Stimulated activated CD4-positive, alpha-beta T cell treated with anti-CD3 and anti-CD28 coated beads, Interleukin-12 subunit alpha, Interleukin-12 subunit beta, amount 100 ng/mL, for 4 hours (primary cell): ENCODE data around the gene CCNA2.

Source experiments
- DNase-seq: peaks from one replicate; pipeline ENCODE4 v3.0.0-alpha.2; 2020

The CCNA2 gene

GRCh38 chr4:121823505-121824170 is at the start of gene CCNA2:
TSS of gene CCNA2 (minus strand) at chr4:121823883. CDS start at chr4:121823628, 255 bp downstream.
- peak; percentile 92 for DNase-seq

DNA sequence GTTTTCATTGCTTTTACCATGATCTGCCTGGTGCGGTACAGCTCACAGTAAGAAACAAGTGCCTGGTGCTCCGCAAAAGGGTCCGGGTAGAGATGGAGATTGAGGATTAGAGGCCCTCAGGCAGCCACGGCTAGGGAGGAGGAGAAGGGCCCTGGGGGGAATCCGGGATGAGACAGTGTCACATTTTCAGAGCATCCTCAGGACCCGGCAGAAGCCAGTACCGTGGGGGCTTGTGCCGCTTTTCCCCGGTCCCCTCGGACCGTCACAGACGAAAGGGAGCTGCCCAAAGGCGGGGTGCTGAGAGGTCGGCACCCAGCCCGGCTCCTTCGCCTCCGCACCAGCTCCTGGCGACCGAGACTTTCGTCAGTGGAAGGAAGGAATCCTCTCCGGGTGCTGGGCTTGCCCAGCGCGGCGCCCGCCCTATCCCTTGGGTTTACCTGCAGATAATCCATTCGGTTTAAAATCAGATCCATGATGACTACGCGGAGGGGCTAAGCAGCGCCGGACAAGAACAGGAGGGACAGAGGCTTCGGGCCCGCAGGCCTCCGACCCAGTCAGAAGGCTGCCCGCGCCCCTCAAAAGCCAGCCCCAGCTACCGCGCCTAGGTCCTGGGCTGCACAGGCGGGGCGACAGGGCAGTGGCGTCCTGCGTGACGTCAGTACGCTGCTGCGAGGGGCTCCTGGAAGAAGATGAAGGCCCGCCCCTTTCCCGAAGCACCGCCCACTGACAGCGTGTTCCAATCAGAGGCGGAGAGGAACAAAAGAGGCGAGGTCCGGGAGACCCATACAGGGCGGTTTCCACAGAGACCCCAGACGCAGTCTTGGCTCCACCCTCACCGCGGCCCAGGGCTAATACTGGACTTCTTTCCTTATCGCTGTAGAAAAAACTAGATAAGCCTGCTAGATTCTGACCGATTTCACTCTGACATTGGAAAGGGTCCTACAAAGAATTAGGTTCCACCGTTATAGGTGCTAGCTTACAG is 46.4 kb upstream of the CCNA2 start, which contains the start of gene BBS7:
Gene BBS7 (minus strand): TSS at position 634 of the 982 bp plus-strand sequence. CDS start 161 bp downstream, at position 473.
- DNase-seq = peak; percentile 98

DNA sequence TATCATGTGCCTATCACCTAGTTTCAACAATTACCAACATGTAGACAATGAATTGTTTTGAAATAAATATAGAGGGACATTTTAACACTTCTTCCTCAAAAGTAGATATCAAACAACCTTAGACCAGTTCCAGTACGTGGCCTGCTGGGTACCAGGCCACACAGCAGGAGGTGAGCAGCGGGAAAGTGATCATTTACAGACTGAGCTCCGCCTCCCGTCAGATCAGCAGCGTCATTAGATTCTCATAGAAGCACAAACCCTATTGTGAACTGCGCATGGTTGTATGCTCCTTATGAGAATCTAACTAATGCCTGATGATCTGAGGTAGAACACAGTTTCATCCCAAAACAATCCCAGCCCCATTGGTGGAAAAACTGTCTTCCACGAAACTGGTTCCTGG is 40.1 kb upstream of the CCNA2 start:
- DNase-seq = no peak

- no peak for DNase-seq
Observed at GRCh38 chr4:121861426-121861825, 37.7 kb upstream of the CCNA2 start.

- DNase-seq = no peak
Observed at GRCh38 chr4:121860121-121860520, 36.4 kb upstream of the CCNA2 start.

GRCh38 chr4:121851354-121851753 is 27.7 kb upstream of the CCNA2 start:
- DNase-seq = no peak

- DNase-seq = no peak
Observed at GRCh38 chr4:121846662-121847061, 23.0 kb upstream of the CCNA2 start.

- DNase-seq = no peak
Observed at GRCh38 chr4:121842862-121843261, 19.2 kb upstream of the CCNA2 start.

GRCh38 chr4:121838136-121838535 is 14.5 kb upstream of the CCNA2 start:
- DNase-seq = no peak

- DNase-seq = no peak
Observed at GRCh38 chr4:121829511-121829910, 5.8 kb upstream of the CCNA2 start.

GRCh38 chr4:121827853-121828252 is 4.2 kb upstream of the CCNA2 start:
- DNase-seq = no peak

- no peak for DNase-seq
Observed at GRCh38 chr4:121824950-121825349, 1.3 kb upstream of the CCNA2 start.

DNA sequence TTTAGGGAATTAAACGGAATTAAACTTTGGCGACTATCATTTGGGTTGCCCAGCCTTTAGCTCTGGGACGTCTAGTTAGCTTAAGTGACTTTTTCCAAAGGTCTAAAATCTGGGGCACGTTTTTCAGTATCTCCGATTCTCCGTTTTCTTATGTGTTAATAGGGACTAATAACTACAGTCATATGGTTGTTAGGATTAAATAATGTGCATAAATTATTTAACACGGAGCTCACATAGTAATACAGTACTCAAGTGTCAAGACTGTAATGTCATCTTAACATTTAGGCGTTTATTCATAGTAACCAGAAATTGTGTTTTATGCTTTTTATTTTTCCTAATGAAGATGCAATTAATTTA is 466 bp upstream of the CCNA2 start:
- no peak for DNase-seq

GRCh38 chr4:121822796-121823504 is 733 bp downstream of the CCNA2 start:
- DNase-seq = no peak

DNA sequence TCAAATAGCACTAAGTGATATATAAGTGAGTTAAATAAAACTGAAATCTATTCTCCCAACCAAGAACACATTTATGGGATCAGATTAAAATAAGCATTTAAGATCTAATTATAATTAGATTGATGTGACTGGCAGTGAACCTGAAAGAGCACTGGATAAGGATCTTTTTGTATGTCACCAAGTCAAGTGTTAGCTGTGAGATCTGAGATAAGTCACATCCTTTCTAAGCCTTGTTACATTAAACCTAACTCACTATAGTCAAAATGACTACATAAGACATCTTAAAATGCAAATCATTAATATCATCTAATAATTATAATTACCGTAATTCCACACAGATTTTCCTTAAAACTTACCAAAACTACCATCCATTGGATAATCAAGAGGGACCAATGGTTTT is 1.6 kb downstream of the CCNA2 start:
- DNase-seq = no peak

DNA sequence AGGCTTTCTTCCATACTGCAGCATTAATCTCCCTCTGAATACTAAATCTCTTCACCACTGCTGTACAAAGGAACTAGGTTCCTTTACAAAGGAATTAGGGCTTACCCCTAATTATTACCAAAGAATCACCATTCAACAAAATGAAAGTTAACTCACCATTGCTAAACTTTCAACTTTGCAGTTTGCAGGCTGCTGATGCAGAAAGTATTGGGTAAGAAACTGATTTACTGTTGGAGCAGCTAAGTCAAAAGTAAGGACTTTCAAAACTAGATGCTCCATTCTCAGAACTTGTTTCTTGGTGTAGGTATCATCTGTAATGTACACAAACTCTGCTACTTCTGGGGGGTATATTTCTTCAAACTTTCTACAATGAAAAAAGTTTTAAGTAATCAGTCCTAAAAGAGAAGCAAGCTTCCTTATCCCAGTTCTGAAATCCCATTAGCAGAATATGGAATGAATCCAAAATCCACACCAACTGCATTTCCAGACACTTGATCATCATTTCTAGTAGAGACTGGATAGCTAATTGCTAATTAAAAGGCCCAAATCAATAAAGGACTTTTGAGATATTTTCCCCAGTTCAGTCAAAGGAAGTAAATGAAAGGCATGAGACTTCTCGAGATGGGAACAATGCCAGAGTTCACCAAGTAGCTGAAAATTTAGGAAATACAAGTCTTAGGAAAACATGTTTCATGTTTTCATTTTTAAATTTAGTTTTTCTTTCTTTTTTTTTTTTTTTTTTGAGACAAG is 4.3 kb downstream of the CCNA2 start:
- no peak for DNase-seq

- no peak for DNase-seq
Observed at GRCh38 chr4:121818215-121818614, 5.5 kb downstream of the CCNA2 start.

GRCh38 chr4:121817701-121818100 is 6.0 kb downstream of the CCNA2 start:
- no peak for DNase-seq

- no peak for DNase-seq
Observed at GRCh38 chr4:121817006-121817405, 6.7 kb downstream of the CCNA2 start.

- DNase-seq = no peak
Observed at GRCh38 chr4:121814756-121815155, 8.9 kb downstream of the CCNA2 start.

- no peak for DNase-seq
Observed at GRCh38 chr4:121811122-121811521, 12.6 kb downstream of the CCNA2 start.

DNA sequence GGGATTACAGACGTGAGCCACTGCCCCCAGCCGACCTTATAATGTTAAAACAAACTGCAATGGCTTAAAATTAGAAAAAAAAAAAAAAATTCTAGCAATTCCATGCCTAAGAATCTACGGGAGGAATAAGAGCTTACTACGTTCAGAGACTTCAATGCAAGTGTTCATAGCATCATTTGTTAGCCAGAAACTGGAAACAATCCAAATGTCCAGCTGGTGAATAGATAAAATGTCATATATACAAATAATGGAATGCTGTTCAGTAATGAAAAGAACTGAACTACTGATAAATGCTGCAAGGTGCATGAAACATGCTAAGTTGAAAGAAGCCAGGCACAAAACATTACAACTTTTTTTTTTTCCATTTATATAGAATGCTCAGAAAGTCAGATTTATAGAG is 17.3 kb downstream of the CCNA2 start:
- DNase-seq = no peak

GRCh38 chr4:121801715-121802075 is 22.0 kb downstream of the CCNA2 start:
- DNase-seq = no peak
